Upper lobe of left lung (tissue), 6 donors: ENCODE results near the gene WNT5B. TPM values are rescaled to one million over a fixed set of nuclear protein-coding genes. Genes with fewer than 3 reads are reported as not detected.
A peak's percentile ranks its signal among the peaks of the same experiment; 100 is the strongest.

Source experiments
- ATAC-seq, 2 donors: fragments of 200-7000 bp; cut with Tn5 transposase; one replicate each; pipeline ENCODE4 v1.9.1; 2022; ENCODE audit warnings: mild to moderate bottlenecking in 2 of 2, moderate library complexity in 2 of 2; ENCODE audit not compliant: low FRiP score in 2 of 2
- DNase-seq, 2 donors: peaks; one replicate each; pipeline ENCODE4 v3.0.0-alpha.2; 2019 to 2020
- H3K27ac ChIP-seq, 4 donors: fragments of 200-600 bp; sonication (generic); one replicate each; pipeline ENCODE4 v1.5.1; 2016 to 2019
- H3K27me3 ChIP-seq, 4 donors: fragments of 200-600 bp; sonication (generic); one replicate each; pipeline ENCODE4 v1.5.1; 2017 to 2019
- H3K36me3 ChIP-seq, 4 donors: fragments of 200-600 bp; sonication (generic); one replicate each; pipeline ENCODE4 v1.5.1; 2016 to 2019
- H3K4me1 ChIP-seq, 4 donors: fragments of 200-600 bp; sonication (generic); one replicate each; pipeline ENCODE4 v1.5.1; 2018 to 2019
- H3K4me3 ChIP-seq, 4 donors: fragments of 200-600 bp; sonication (generic); one replicate each; pipeline ENCODE4 v1.5.1; 2017 to 2019; ENCODE audit warnings: mild to moderate bottlenecking in 2 of 4, moderate library complexity in 1 of 4
- H3K9me3 ChIP-seq, 4 donors: fragments of 200-600 bp; sonication (generic); one replicate each; pipeline ENCODE4 v1.5.1; 2018 to 2019
- CTCF ChIP-seq, 6 experiments: fragments of 450-650 bp in 4 of 6; fragments of 200-600 bp in 2 of 6; sonication (generic) in 2 of 6; IDR thresholded peaks; one replicate each; pipeline ENCODE4 v1.5.1; 2016 to 2019; ENCODE audit warnings: antibody characterized with exemption in 6 of 6
- EP300 ChIP-seq, 4 donors: sonication (generic); formaldehyde crosslinking; IDR thresholded peaks; one replicate each; pipeline ENCODE4 v1.5.1; 2017; ENCODE audit warnings: antibody characterized with exemption in 4 of 4, control low read depth in 2 of 4
- POLR2A ChIP-seq, 4 donors: fragments of 450-650 bp; IDR thresholded peaks; one replicate each; pipeline ENCODE4 v1.5.1; 2016 to 2017; ENCODE audit warnings: antibody characterized with exemption in 4 of 4, mild to moderate bottlenecking in 2 of 4
- POLR2AphosphoS5 ChIP-seq, 2 donors: sonication (generic); formaldehyde crosslinking; IDR thresholded peaks; one replicate each; pipeline ENCODE4 v1.5.1; 2017; ENCODE audit warnings: antibody characterized with exemption in 2 of 2
- WGBS, 2 donors: methylation state at CpG; one replicate each; pipeline ENCODE4 v1.1.5; 2017 to 2018; 5-methylcytosine and 5-hydroxymethylcytosine counted together
- small RNA-seq, 4 donors: library from RNA; depleted of rRNA; stranded (forward); fragments of <200 nt; gene quantifications; one replicate each; pipeline ENCODE3, GENCODE V24; 2016
- total RNA-seq, 6 donors: library from RNA; depleted of rRNA in 4 of 6; stranded (reverse); fragments of >200 nt in 4 of 6; gene quantifications; one replicate each; pipeline versions ENCODE4 v1.1.0 to v1.2.1, GENCODE V29; 2016 to 2021
- donor health status: DM: no; HTN: no; CAD: no; lungs with moderate emphysema.
- donor health status: DM: no; HTN: yes; CAD: no; lungs with severe emphysema.

WNT5B gene
- total RNA-seq, 6 donors from 2014 or later: 5.8 to 9.7 (median 7.0) TPM; not detected in 1

- TF ChIP-seq EP300 (IDR thresholded peaks at IDR 0.05): no peak
- TF ChIP-seq POLR2AphosphoS5 (IDR thresholded peaks at IDR 0.05): no peak
- TF ChIP-seq POLR2A (IDR thresholded peaks at IDR 0.05): no peak
- no peak for TF ChIP-seq CTCF (IDR thresholded peaks at IDR 0.05)
- peaks cover 24 to 59% (median 34%) of the 10 kb centered on the region in 4 donors for H3K4me1 ChIP-seq
- 65 to 70% methylated on average over 8 of the region's 8 CpGs for WGBS, 2 donors
- H3K9me3 ChIP-seq: no peaks in the 10 kb centered on the region
- peak overlapping the region in 1 of 4 donors; percentile 35 for H3K27ac ChIP-seq
- ATAC-seq (no peak), DNase-seq (no peak)
- H3K36me3 ChIP-seq: no peaks in the 10 kb centered on the region
- H3K27me3 ChIP-seq: no peaks in the 10 kb centered on the region
- H3K4me3 ChIP-seq: no peak overlapping the region
Measured at GRCh38 chr12:1695886-1696670, 67.0 kb downstream of the WNT5B start.

- Histone ChIP-seq H3K27me3 (no peaks in the 10 kb centered on the region), H3K4me3 (no peak overlapping the region), H3K36me3 (no peaks in the 10 kb centered on the region), H3K9me3 (no peaks in the 10 kb centered on the region), H3K4me1 (peaks cover 21 to 57% (median 35%) of the 10 kb centered on the region in 4 donors), H3K27ac (peak overlapping the region in 1 of 4 donors; percentile 35)
- TF ChIP-seq EP300 (IDR thresholded peaks at IDR 0.05) (no peak), POLR2A (IDR thresholded peaks at IDR 0.05) (no peak), POLR2AphosphoS5 (IDR thresholded peaks at IDR 0.05) (no peak), CTCF (IDR thresholded peaks at IDR 0.05) (no peak)
- ATAC-seq (no peak), DNase-seq (no peak)
Measured at GRCh38 chr12:1696800-1697199, 67.8 kb downstream of the WNT5B start.

Small RNA genes within 50 kb of the gene (small RNA-seq; reads per million reads assigned to genes)
- gene MIR3649: 0 reads per million in 4 donors

Other genes with a start within 250 kb of the WNT5B start
- 10 to 100 TPM in 4 of 6 donors, 1 to 10 TPM in 2; 8.5 to 22.0 (median 14.4) TPM for gene FBXL14, start 34.6 kb upstream of the WNT5B start, total RNA-seq
- 10 to 100 TPM; 45.1 to 82.3 (median 68.6) TPM for gene ADIPOR2, start 61.8 kb downstream of the WNT5B start, total RNA-seq
- not detected for gene LRTM2, start 191.3 kb downstream of the WNT5B start, total RNA-seq